ENCODE results near the gene CPB2.

DNA sequence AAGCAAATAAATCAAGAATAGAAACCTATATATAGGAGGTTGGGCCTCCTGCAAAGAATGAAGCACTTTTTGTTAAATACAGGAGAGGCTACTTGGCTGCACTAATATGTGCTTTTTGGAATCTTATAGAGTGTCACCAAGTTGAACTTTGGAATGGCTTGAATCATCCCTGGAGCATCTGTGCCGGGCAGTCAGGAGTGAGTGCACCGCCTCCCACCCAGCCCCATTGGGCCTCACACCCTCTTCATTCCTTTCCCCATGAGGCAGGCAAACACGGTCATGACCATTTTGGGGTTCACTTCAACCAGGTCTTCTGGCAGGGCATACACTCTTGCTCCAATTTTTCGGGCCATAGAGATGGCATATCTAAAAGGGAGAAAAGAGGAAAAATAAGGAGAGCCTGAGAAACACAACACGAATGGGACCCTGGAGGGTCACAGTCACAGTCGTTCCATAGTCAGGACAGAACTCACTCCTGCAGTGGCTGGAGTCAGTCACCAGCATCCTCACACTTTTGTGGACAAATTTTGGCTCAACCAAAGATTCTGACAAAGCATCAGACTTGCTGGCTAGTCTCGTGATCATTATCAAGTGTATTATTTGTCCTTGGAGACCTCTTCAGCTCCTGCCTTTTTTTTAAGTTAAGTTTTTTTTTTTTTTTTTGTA lies 22.7 kb upstream of the CPB2 start:
- TF ChIP-seq, protein P1, sequence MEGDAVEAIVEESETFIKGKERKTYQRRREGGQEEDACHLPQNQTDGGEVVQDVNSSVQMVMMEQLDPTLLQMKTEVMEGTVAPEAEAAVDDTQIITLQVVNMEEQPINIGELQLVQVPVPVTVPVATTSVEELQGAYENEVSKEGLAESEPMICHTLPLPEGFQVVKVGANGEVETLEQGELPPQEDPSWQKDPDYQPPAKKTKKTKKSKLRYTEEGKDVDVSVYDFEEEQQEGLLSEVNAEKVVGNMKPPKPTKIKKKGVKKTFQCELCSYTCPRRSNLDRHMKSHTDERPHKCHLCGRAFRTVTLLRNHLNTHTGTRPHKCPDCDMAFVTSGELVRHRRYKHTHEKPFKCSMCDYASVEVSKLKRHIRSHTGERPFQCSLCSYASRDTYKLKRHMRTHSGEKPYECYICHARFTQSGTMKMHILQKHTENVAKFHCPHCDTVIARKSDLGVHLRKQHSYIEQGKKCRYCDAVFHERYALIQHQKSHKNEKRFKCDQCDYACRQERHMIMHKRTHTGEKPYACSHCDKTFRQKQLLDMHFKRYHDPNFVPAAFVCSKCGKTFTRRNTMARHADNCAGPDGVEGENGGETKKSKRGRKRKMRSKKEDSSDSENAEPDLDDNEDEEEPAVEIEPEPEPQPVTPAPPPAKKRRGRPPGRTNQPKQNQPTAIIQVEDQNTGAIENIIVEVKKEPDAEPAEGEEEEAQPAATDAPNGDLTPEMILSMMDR (IDR thresholded peaks at IDR 0.05), result no peak
- no peak for TF ChIP-seq POLR2A (IDR thresholded peaks at IDR 0.05)

Data from testis (tissue), 2 donors.